Heart left ventricle (tissue), 13 donors: ENCODE results near the gene STXBP5L.

ENCODE experiments used
- CTCF ChIP-seq, 12 donors: fragments of 200-600 bp; sonication (generic) in 4 of 12; IDR thresholded peaks; one replicate each; pipeline versions ENCODE4 v1.5.0 to v1.8.0; 2018 to 2022; ENCODE audit warnings: antibody characterized with exemption in 12 of 12, mild to moderate bottlenecking in 5 of 12
- POLR2A ChIP-seq, 2 donors: fragments of 450-650 bp; IDR thresholded peaks; one replicate each; pipeline ENCODE4 v1.6.1; 2017; ENCODE audit warnings: antibody characterized with exemption in 2 of 2, mild to moderate bottlenecking in 2 of 2, moderate library complexity in 2 of 2
- donor health status: ischemic (EF 13 %, LVEDD 7.1; RV severe dilation, severe dysfunction).
- donor health status: DM: no; HTN: yes; CAD: no.
- donor health status: DM: no; HTN: no; CAD: no.
- donor health status: ischemic (EF 25% LVEDD 6.9; RV normal size, moderate dysfunction).
- donor health status: ischemic (EF 25% LVEDD 5.7; RV mildly dilated, moderate dysfunction).
- donor health status: ischemic (EF 35%, LVEDD 5.7; RV mildly dilated, moderate dysfunction).
- donor health status: nonischemic (EF 11% LVEDD 7.7; RV severe dilation, severe dysfunction).
- donor health status: DM: yes; HTN: yes; CAD: no.
- donor health status: PGD.
- donor health status: ischemic (EF 29% LVEDD 5.4; RV normal size, mild dysfunction).
- donor health status: nonischemic (EF 23%, LVEDD 6.1; RV moderate dilation, normal function).

GRCh38 chr3:121399820-121400219, 491.8 kb downstream of the STXBP5L start:
- TF ChIP-seq CTCF (IDR thresholded peaks at IDR 0.05) (no peak), POLR2A (IDR thresholded peaks at IDR 0.05) (no peak)
